ENCODE measurements around the gene VSX1.
A peak's percentile ranks its signal among the peaks of the same experiment; 100 is the strongest.

Gene VSX1

GRCh38 chr20:25058847-25059810 is 22.8 kb downstream of the VSX1 start:
- Histone ChIP-seq H3K4me1 (ENCODE audit: control insufficient read depth, insufficient read depth, low read length) (peaks cover 49% of the 10 kb centered on the region), H3K27ac (ENCODE audit: low read length) (peak overlapping the region; percentile 85), H3K27me3 (ENCODE audit: control insufficient read depth in 1 of 2, insufficient read depth in 2 of 2, low read length in 2 of 2) (no peaks in the 10 kb centered on the region), H3K36me3 (ENCODE audit: control insufficient read depth in 2 of 2, insufficient read depth in 2 of 2, low read length in 2 of 2) (no peaks in the 10 kb centered on the region), H3K4me3 (ENCODE audit: low read length in 2 of 2) (peak overlapping the region; percentile 80 to 93), H3K9ac (ENCODE audit: low read length in 2 of 2) (peak overlapping the region; percentile 72 to 78), H3K9me3 (ENCODE audit: control insufficient read depth in 2 of 2, low read length in 2 of 2) (no peaks in the 10 kb centered on the region)

DNA sequence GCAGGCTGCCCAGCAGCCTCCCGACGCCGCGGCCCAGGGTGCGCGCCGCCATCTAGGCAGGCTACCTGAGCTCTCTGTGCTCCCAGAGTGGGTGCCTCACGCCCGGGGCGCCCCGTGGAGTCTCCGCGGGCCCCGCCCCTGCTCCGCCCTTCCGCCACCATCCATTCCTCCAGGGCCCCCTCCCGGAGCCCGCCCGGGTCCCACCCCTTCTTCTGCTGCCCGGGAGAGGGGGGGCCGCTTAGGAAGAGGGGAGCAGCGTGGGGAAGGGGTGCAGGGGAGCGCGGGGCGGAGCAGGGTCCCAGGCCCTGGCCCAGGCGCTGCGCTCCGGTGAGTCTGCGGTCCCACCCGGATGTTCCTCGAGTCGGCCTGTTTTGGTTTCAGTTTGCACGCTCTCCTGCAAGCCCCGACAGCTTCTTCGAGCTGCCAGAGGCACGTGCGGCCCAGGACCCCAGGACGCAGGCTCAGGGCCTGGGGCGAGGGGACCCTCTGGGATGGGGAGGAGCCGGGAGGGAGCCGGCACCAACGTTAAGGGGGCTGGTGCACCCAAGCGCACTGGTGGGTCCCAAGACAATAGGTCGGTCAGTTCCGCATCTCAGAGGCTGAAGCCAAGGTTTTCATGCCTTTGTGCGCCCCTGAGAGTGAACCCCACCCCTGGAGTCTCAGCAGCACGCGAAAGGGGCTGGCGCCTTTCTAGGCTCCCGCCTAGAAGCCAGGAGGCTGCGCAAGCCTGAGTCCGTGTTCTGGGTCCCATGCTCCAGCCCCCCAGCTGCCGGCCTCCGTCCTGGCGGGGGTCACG is 23.7 kb downstream of the VSX1 start, which contains the start of gene ACSS1:
Gene ACSS1 (minus strand): TSS at position 89 of the 796 bp plus-strand sequence. CDS start 37 bp downstream, at position 52.
- Histone ChIP-seq H3K4me3 (ENCODE audit: low read length in 2 of 2) (peak within 1 kb of the TSS; percentile 80 to 93), H3K9ac (ENCODE audit: low read length in 2 of 2) (peak within 1 kb of the TSS; percentile 78), H3K9me3 (ENCODE audit: control insufficient read depth in 2 of 2, low read length in 2 of 2) (no peaks in the 10 kb centered on the region), H3K36me3 (ENCODE audit: control insufficient read depth in 2 of 2, insufficient read depth in 2 of 2, low read length in 2 of 2) (no peaks in the 10 kb centered on the region), H3K27me3 (ENCODE audit: control insufficient read depth in 1 of 2, insufficient read depth in 2 of 2, low read length in 2 of 2) (no peaks in the 10 kb centered on the region), H3K27ac (ENCODE audit: low read length) (peak within 1 kb of the TSS; percentile 85), H3K4me1 (ENCODE audit: control insufficient read depth, insufficient read depth, low read length) (peaks cover 56% of the 10 kb centered on the region)

GRCh38 chr20:25057234-25058050 is 24.5 kb downstream of the VSX1 start:
- Histone ChIP-seq H3K36me3 (ENCODE audit: control insufficient read depth in 2 of 2, insufficient read depth in 2 of 2, low read length in 2 of 2) (no peaks in the 10 kb centered on the region), H3K4me1 (ENCODE audit: control insufficient read depth, insufficient read depth, low read length) (peaks cover 63% of the 10 kb centered on the region)

GRCh38 chr20:25056690-25057233 is 25.2 kb downstream of the VSX1 start:
- Histone ChIP-seq H3K4me3 (ENCODE audit: low read length in 2 of 2) (peak overlapping the region; percentile 80 to 93), H3K36me3 (ENCODE audit: control insufficient read depth in 2 of 2, insufficient read depth in 2 of 2, low read length in 2 of 2) (no peaks in the 10 kb centered on the region), H3K9me3 (ENCODE audit: control insufficient read depth in 2 of 2, low read length in 2 of 2) (no peaks in the 10 kb centered on the region), H3K4me1 (ENCODE audit: control insufficient read depth, insufficient read depth, low read length) (peaks cover 70% of the 10 kb centered on the region), H3K27ac (ENCODE audit: low read length) (peak overlapping the region; percentile 85), H3K27me3 (ENCODE audit: control insufficient read depth in 1 of 2, insufficient read depth in 2 of 2, low read length in 2 of 2) (no peaks in the 10 kb centered on the region), H3K9ac (ENCODE audit: low read length in 2 of 2) (peak overlapping the region; percentile 78)

More at GRCh38 chr20:25057234-25058050, 24.5 kb downstream of the VSX1 start:
- Histone ChIP-seq H3K27me3 (ENCODE audit: control insufficient read depth in 1 of 2, insufficient read depth in 2 of 2, low read length in 2 of 2) (no peaks in the 10 kb centered on the region), H3K9ac (ENCODE audit: low read length in 2 of 2) (peak overlapping the region; percentile 78), H3K9me3 (ENCODE audit: control insufficient read depth in 2 of 2, low read length in 2 of 2) (no peaks in the 10 kb centered on the region), H3K27ac (ENCODE audit: low read length) (peak overlapping the region; percentile 85), H3K4me3 (ENCODE audit: low read length in 2 of 2) (peak overlapping the region; percentile 80 to 93)

- H3K36me3 ChIP-seq (ENCODE audit: control insufficient read depth in 2 of 2, insufficient read depth in 2 of 2, low read length in 2 of 2) = no peaks in the 10 kb centered on the region
- peak overlapping the region in 1 of 2 donors; percentile 21 for H3K9ac ChIP-seq (ENCODE audit: low read length in 2 of 2)
- peak overlapping the region in 1 of 2 donors; percentile 93 for H3K4me3 ChIP-seq (ENCODE audit: low read length in 2 of 2)
- H3K27ac ChIP-seq (ENCODE audit: low read length) = peak overlapping the region; percentile 85
- H3K27me3 ChIP-seq (ENCODE audit: control insufficient read depth in 1 of 2, insufficient read depth in 2 of 2, low read length in 2 of 2) = no peaks in the 10 kb centered on the region
- H3K4me1 ChIP-seq (ENCODE audit: control insufficient read depth, insufficient read depth, low read length) = peaks cover 79% of the 10 kb centered on the region
- no peaks in the 10 kb centered on the region for H3K9me3 ChIP-seq (ENCODE audit: control insufficient read depth in 2 of 2, low read length in 2 of 2)
Measured at GRCh38 chr20:25055711-25056495, 26.0 kb downstream of the VSX1 start.

- Histone ChIP-seq H3K4me3 (ENCODE audit: low read length in 2 of 2) (no peak overlapping the region), H3K4me1 (ENCODE audit: control insufficient read depth, insufficient read depth, low read length) (peaks cover 87% of the 10 kb centered on the region), H3K36me3 (ENCODE audit: control insufficient read depth in 2 of 2, insufficient read depth in 2 of 2, low read length in 2 of 2) (no peaks in the 10 kb centered on the region), H3K27ac (ENCODE audit: low read length) (peak overlapping the region; percentile 85), H3K9me3 (ENCODE audit: control insufficient read depth in 2 of 2, low read length in 2 of 2) (no peaks in the 10 kb centered on the region), H3K9ac (ENCODE audit: low read length in 2 of 2) (no peak overlapping the region), H3K27me3 (ENCODE audit: control insufficient read depth in 1 of 2, insufficient read depth in 2 of 2, low read length in 2 of 2) (no peaks in the 10 kb centered on the region)
Measured at GRCh38 chr20:25054995-25055629, 26.8 kb downstream of the VSX1 start.

DNA sequence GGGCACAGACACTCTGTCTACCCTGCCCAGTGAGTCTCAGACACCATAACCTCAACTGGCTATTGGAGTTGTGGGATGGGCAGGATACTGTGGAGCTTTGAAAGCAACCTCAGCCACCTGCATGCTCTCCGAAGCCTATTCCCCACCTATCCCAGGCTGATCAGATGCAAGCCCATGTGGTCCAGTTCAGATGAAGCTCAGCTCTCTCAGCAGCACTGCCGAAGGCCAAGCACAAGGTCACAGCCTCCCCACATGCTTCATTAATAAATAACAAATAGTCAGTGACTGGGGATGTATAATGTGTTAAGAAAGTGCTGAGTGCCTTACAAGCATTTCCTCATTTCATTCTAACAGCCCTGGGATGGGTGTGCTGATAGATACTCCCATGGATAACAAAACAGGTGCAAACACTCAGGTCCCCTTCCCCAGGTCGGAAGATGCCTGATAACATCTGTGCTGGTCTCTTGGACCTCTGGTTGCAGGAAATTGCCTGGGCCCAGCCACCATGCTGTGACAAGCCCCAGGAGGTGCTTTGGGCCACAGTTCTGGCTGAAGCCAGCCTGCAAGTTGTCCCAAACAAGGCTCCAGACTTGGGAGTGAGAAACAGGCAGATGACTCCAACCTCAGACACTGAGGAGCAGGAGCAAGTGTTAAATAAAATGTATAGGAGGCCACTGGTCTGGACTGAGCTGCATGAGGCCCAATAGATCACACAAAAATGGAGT is 27.7 kb downstream of the VSX1 start:
- peak overlapping the region; percentile 40 to 47 for H3K4me3 ChIP-seq (ENCODE audit: low read length in 2 of 2)
- no peaks in the 10 kb centered on the region for H3K27me3 ChIP-seq (ENCODE audit: control insufficient read depth in 1 of 2, insufficient read depth in 2 of 2, low read length in 2 of 2)
- H3K9me3 ChIP-seq (ENCODE audit: control insufficient read depth in 2 of 2, low read length in 2 of 2) = no peaks in the 10 kb centered on the region
- peak overlapping the region; percentile 82 for H3K27ac ChIP-seq (ENCODE audit: low read length)
- H3K4me1 ChIP-seq (ENCODE audit: control insufficient read depth, insufficient read depth, low read length) = peaks cover 91% of the 10 kb centered on the region
- no peaks in the 10 kb centered on the region for H3K36me3 ChIP-seq (ENCODE audit: control insufficient read depth in 2 of 2, insufficient read depth in 2 of 2, low read length in 2 of 2)
- H3K9ac ChIP-seq (ENCODE audit: low read length in 2 of 2) = peak overlapping the region; percentile 21 to 50

DNA sequence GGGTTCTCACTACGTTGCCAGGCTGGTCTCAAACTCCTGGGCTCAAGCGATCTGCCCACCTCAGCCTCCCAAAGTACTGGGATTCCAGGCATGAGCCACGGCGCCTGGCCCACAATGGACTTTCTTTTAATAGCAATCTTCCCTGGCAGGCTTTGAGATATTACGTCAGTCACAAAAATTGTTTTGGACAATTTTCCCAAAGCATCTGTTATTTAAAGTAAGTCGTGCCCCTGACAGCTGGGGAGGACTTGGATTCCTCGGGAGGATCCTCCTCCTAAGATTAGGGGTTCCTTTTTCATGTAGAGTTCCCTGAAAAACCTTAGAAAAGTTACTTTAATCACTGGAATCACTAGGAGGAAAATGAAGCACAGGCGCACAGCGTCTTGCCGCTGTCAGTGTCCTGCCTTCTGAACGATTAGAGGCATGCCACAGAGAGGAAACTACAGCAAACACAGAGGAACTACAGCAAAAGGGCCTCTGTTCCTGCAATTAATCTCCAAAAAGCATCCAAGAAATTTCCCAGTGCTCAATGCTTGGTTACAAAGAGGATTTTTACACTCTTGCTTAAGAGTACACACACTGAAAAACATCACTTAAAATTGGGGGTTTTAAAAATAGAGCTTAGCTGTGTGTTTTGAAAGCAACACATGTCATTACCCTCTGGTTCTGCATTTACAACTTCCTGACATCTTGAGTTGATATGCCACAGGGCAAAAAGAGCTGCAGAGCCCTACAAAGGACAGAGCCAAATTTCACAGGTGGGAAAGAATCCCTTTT is 28.5 kb downstream of the VSX1 start:
- H3K36me3 ChIP-seq (ENCODE audit: control insufficient read depth in 2 of 2, insufficient read depth in 2 of 2, low read length in 2 of 2) = no peaks in the 10 kb centered on the region
- H3K27me3 ChIP-seq (ENCODE audit: control insufficient read depth in 1 of 2, insufficient read depth in 2 of 2, low read length in 2 of 2) = no peaks in the 10 kb centered on the region
- H3K9me3 ChIP-seq (ENCODE audit: control insufficient read depth in 2 of 2, low read length in 2 of 2) = no peaks in the 10 kb centered on the region
- H3K27ac ChIP-seq (ENCODE audit: low read length) = peak overlapping the region; percentile 82
- peaks cover 91% of the 10 kb centered on the region for H3K4me1 ChIP-seq (ENCODE audit: control insufficient read depth, insufficient read depth, low read length)
- peak overlapping the region; percentile 47 to 49 for H3K4me3 ChIP-seq (ENCODE audit: low read length in 2 of 2)
- peak overlapping the region; percentile 55 to 61 for H3K9ac ChIP-seq (ENCODE audit: low read length in 2 of 2)
